ENCODE measurements around the gene PRPS1. TPM values are rescaled to one million over a fixed set of nuclear protein-coding genes. Genes with fewer than 3 reads are reported as not detected.
A peak's percentile ranks its signal among the peaks of the same experiment; 100 is the strongest.

The PRPS1 gene
- total and polyA plus RNA-seq, 9 of the 15 experiments (the other 6 are each of a cell fraction or from before 2014, with no cell fraction given) = 47.8 to 175 (median 79.6) TPM

DNA sequence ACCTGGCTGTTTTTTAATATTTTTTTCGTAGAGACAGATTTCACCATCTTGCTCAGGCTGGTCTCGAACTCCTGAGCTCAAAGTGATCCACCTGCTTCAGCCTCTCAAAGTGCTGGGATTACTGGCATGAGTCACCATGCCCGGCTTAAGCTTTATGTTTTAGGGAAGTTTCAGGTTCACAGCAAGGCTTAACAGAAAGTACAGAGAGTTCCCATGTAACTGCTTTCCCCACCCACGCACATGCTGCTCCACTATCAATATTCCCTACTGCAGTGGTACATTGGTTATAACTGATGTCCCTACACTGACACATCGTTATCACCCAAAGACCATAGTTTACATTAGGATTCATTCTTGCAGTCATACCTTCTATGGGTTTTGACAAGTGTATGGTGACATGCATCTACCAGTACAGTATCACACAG, 62.7 kb downstream of the PRPS1 start (continued):
- TF ChIP-seq, protein P1, sequence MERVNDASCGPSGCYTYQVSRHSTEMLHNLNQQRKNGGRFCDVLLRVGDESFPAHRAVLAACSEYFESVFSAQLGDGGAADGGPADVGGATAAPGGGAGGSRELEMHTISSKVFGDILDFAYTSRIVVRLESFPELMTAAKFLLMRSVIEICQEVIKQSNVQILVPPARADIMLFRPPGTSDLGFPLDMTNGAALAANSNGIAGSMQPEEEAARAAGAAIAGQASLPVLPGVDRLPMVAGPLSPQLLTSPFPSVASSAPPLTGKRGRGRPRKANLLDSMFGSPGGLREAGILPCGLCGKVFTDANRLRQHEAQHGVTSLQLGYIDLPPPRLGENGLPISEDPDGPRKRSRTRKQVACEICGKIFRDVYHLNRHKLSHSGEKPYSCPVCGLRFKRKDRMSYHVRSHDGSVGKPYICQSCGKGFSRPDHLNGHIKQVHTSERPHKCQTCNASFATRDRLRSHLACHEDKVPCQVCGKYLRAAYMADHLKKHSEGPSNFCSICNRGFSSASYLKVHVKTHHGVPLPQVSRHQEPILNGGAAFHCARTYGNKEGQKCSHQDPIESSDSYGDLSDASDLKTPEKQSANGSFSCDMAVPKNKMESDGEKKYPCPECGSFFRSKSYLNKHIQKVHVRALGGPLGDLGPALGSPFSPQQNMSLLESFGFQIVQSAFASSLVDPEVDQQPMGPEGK (CRISPR knock-in tag; IDR thresholded peaks at IDR 0.05; ENCODE audit: borderline replicate concordance) = no peak
- TF ChIP-seq, protein P2, sequence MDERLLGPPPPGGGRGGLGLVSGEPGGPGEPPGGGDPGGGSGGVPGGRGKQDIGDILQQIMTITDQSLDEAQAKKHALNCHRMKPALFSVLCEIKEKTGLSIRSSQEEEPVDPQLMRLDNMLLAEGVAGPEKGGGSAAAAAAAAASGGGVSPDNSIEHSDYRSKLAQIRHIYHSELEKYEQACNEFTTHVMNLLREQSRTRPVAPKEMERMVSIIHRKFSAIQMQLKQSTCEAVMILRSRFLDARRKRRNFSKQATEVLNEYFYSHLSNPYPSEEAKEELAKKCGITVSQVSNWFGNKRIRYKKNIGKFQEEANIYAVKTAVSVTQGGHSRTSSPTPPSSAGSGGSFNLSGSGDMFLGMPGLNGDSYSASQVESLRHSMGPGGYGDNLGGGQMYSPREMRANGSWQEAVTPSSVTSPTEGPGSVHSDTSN (CRISPR knock-in tag; IDR thresholded peaks at IDR 0.05; ENCODE audit: low read depth) = no peak
- TF ChIP-seq, protein P2 (tag; conservative IDR thresholded peaks at IDR 0.05; ENCODE audit: low read depth) = no peak
- TF ChIP-seq CBX8 (IDR thresholded peaks at IDR 0.05; ENCODE audit: borderline replicate concordance, extremely low read depth, low read depth, low read length, poor library complexity, severe bottlenecking) = no peak
- no peak; the same call in 1 of the 2 replicates for TF ChIP-seq MECOM (CRISPR knock-in tag; IDR thresholded peaks at IDR 0.05)
- TF ChIP-seq DDX20 (tag; IDR thresholded peaks at IDR 0.05; ENCODE audit: low read depth) = no peak
- TF ChIP-seq E2F3 (CRISPR knock-in tag; IDR thresholded peaks at IDR 0.05) = no peak
- TF ChIP-seq ZNF780A (CRISPR knock-in tag; IDR thresholded peaks at IDR 0.05) = no peak
- no peak for TF ChIP-seq FOXA1 (IDR thresholded peaks at IDR 0.05; ENCODE audit: borderline replicate concordance)
- TF ChIP-seq KDM1A (IDR thresholded peaks at IDR 0.05) = peak; percentile 8 to 30; a peak in 1 of 4 replicates
- no peak for TF ChIP-seq RFX1 (IDR thresholded peaks at IDR 0.05)
- TF ChIP-seq, protein P3, sequence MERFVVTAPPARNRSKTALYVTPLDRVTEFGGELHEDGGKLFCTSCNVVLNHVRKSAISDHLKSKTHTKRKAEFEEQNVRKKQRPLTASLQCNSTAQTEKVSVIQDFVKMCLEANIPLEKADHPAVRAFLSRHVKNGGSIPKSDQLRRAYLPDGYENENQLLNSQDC (CRISPR knock-in tag; IDR thresholded peaks at IDR 0.05) = no peak
- TF ChIP-seq ZNF165 (CRISPR knock-in tag; IDR thresholded peaks at IDR 0.05; ENCODE audit: borderline replicate concordance) = no peak
- no peak for TF ChIP-seq ZKSCAN1 (IDR thresholded peaks at IDR 0.05; ENCODE audit: low read depth, low read length)
- no peak for TF ChIP-seq NFIX (CRISPR knock-in tag; IDR thresholded peaks at IDR 0.05; ENCODE audit: low read depth)
- TF ChIP-seq, protein P4, sequence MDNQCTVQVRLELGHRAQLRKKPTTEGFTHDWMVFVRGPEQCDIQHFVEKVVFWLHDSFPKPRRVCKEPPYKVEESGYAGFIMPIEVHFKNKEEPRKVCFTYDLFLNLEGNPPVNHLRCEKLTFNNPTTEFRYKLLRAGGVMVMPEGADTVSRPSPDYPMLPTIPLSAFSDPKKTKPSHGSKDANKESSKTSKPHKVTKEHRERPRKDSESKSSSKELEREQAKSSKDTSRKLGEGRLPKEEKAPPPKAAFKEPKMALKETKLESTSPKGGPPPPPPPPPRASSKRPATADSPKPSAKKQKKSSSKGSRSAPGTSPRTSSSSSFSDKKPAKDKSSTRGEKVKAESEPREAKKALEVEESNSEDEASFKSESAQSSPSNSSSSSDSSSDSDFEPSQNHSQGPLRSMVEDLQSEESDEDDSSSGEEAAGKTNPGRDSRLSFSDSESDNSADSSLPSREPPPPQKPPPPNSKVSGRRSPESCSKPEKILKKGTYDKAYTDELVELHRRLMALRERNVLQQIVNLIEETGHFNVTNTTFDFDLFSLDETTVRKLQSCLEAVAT (IDR thresholded peaks at IDR 0.05) = no peak
- TF ChIP-seq ZNF766 (CRISPR knock-in tag; conservative IDR thresholded peaks at IDR 0.05) = no peak
- TF ChIP-seq TBP (optimal IDR thresholded peaks at IDR 0.05; ENCODE audit: low read depth, low read length) = no peak
- TF ChIP-seq, protein P5, sequence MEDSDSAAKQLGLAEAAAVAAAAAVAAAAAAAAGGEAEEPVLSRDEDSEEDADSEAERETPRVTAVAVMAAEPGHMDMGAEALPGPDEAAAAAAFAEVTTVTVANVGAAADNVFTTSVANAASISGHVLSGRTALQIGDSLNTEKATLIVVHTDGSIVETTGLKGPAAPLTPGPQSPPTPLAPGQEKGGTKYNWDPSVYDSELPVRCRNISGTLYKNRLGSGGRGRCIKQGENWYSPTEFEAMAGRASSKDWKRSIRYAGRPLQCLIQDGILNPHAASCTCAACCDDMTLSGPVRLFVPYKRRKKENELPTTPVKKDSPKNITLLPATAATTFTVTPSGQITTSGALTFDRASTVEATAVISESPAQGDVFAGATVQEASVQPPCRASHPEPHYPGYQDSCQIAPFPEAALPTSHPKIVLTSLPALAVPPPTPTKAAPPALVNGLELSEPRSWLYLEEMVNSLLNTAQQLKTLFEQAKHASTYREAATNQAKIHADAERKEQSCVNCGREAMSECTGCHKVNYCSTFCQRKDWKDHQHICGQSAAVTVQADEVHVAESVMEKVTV (CRISPR knock-in tag; IDR thresholded peaks at IDR 0.05) = no peak
- TF ChIP-seq MEIS2 (IDR thresholded peaks at IDR 0.05; ENCODE audit: partially characterized antibody) = peak; percentile 54
- no peak for TF ChIP-seq ZNF347 (CRISPR knock-in tag; IDR thresholded peaks at IDR 0.05; ENCODE audit: low read depth)
